DMS53 treated with DMSO at 0.1 percent for 48 hours (cell line): ENCODE data around the gene LTO1.

Source experiments
- DNase-seq: peaks from one replicate; lab custom pipeline; 2025; ENCODE audit not compliant: unreplicated experiment; lab: John Stamatoyannopoulos, UW

The LTO1 gene

DNA sequence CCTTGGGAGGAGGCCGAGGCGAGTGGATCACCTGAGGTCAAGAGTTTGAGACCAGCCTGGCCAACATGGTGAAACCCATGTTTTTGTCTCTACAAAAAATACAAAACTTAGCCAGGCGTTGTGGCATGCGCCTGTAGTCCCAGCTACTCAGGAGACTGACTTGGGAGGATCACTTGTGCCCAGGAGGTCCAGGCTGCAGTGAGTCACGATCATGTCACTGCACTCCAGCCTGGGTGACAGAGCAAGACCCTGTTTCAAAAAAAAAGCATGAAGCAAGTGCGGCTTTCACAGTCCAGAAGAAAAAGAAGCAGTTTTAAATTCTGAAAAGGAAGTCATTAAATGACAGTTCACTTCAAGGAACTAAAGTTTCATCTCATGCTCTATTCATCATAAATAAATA is 7.1 kb upstream of the LTO1 start:
- no peak for DNase-seq

DNA sequence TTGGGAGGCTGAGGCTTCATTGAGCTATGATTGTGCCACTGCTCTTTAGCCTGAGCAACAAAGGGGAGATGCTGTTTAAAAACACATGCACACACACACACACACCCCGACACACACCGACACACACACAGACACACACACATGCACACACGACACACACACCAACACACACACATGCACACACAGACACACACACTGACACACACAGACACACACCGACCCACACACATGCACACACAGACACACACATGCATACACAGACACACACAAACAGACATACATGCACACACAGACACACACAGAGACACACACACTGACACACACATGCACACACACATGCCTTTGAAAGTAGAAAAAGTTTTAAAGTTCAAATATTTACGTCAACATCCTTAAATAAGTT is 5.5 kb upstream of the LTO1 start:
- DNase-seq: no peak

DNA sequence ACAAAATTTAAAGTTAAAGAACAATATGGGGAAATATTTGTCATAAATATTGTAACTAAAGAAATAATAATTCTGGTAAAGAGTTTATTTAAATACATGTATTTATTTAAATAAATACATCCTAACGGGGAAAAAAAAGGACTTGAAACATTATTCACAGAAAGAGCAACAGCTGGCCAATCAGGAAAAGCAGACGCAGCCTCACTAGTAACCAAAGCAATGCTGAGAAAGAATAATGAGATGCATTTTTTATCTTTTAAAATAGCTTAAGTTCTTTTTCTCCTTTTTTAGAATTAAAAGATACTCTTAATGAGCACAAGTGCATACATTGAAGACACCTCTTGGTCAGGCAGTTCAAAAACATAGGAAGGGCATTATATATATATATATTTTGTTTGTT is 2.6 kb upstream of the LTO1 start:
- DNase-seq: no peak

DNA sequence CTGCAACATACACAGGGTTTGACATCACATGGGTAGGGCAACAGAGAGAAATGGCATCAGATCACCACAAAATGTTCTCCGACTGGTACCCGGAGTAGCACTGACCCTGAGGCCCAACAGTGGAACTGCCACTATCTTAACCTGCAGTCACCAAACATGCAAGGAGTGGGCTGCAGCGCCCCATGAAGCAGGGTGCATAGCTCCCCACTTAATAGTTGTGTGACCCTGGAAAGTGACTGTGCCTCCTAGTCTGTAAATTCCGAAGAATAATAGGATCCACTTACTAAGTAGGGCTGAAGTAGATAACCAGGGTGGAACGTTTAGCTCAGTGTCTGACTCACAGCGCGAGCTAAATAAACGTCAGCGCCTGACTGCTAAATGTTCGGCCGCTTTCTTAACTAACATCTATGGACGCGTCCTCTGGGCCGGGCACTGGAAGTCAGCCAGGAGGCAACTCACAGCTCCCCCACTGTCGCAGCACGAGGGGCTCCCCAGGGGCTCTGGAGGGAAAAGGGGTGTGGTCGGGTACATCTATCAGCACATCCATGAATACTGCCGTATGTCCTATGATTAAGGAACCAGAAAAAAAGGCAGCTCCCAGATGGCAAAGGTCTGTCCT is 777 bp downstream of the LTO1 start:
- DNase-seq: no peak

DNA sequence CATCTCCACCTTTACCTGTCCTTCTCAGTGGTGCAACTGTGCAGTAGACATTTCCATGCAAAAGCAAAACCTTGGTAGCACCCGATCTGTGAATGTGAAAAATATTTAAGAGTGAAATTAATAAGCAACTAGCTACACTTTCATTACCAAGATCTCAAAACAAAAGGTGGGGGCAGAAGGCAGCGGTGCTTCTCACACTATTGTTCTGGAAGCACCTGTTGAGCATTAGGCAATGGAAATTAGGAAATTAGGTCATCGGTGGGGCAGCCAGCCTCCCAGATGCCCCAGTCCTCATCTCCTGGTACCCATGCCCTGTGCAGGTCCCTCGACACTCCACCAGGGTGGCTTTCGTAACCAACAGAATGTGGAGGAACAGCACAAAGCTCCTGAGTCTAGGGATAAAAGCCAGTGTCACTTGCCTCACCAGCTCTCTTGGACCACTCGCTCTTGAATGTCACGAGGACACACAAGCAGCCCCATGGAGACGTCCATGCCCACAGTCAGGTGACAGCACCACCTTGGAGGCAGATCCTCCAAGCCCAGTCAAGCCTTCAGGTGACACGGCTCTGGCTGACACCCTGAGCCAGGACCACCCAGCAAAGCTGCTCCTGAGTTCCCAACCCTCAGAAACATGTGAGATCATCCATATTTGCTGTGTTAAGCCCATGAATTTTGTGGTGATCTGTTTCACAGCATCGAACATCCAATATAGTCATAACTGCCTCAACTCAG is 3.3 kb downstream of the LTO1 start:
- DNase-seq: no peak

DNA sequence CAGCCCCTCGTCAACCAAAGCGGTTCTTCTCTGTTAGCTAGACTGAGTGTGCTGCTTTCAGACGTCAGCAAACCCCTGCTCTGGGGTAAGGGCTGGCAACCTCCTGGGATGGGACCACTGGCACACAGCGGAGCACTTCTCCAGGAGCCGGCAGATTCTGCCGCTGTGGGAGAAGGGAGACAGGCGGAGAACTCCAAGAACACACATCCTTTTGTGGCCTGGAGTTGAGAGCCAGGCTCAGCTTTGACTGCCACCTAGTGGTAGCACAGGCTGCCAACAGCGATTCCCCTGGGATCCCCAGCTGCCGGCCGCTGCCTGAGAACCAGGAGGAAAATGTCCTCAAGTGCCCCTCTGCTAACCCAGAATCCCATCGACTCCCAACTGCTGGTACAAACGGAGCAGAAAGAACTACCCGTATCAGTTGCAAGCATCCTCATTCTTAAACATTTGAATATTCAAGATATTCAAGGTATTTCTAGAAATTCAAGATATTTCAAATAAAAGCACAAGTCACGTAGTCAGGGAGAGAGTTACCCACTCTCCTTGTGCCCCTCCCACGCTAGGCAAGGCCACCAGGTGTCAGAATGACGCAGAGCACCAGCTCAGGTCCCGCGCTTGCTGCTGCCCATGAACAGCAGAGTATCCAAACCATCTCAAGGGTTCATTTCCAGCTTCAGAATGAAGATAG is 4.9 kb downstream of the LTO1 start:
- peak; percentile 90 for DNase-seq

DNA sequence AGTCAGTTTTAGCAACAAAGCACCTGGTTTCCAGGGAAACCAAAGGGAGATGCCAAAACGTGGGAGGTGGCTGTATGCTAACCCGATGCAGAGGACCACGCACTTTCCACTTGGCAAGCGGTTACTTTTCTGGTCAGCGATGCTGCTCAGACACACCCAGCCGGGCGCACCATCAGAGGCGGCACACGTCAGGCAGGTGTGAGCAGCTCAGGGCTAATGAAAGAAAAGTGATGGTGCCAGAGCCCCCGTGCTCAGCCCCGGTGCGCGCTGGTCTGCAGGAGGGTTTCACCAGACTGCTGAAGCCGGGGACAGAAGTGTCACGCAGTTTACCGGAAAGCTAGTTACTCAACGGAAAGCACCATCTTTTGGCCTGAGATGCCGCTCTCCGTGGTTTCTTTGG is 5.7 kb downstream of the LTO1 start:
- DNase-seq: no peak

DNA sequence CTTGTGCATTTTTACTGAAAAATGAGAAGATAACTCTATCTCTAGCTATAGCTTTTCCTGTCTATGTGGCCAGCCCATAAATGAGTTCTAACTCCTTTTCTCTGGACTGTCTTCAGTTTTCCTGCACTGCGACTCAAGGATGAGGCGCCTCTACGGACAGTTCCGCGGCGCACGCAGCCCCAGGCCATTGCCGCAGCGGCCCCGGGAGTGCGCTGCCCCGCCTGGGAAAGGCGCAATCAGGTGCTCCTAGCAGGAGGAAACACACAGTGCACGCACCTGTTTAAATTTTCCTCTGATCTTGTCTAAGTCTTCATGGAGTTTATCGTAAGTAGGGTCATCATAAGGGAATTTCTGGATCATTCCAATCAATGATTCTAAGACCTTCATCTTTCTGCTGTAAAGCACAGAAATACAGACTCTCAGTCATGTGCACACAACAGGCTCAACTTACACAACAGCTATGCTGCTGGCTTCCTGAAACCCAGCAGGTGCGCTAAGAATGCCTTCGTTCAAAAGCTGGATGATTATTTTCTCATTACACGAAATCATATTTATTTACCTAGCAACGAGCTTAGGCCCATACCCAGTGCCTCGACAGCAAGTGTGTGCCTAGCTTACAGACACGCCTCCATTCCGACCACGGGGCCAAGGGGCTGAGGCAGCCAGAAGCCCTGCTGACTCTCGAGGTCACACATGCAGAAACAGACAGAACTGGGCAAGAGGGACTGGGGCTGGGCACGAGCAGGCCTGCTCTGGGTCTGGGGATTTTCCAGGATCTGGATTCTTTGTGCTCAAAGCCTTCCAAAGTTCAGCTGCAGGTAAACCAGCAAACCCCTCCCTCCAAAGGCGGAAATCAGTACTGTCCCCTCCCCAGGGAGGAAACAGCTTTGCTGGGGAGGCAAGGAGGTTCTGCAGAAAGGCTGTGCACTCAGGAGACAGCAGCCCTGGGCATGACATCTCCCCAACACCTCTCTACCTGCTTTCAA is 7.2 kb downstream of the LTO1 start:
- DNase-seq: no peak

DNA sequence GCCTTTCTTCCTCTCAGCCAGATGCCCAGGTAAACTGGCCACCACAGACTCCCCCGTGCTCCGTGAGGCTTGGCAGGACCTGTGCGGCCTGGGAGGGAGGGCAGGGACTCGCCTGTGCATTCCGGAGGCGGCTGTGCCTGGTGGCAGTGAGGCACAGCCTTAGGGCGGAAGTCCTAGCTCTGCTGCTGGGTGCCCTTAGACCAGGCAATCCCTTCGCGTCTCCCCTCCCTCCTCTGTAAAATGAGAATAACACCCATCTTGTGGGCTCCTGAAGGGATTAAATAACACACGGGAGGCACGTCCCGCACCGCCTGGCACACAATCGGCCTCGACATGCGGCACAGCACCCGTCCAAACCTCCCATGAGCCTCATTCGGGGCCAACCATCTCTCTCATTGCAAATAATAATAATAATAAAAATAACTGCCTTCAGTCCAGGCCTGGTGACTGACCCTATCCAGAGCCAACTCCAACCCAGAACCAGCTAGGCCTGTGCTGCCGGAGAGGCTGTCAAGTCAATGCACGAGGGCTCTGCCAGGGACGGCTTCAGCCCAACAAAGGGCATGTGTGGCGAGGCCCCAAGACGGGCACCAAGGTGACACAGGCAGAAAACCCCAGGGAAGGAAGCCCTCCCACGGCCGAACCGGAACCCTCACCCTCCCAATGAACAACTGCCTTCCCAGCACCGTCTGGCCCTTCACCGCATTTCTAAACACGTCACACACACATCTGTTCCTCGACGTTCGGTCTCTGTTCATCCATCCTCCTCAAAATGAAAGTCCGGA is 8.2 kb downstream of the LTO1 start:
- DNase-seq: no peak

DNA sequence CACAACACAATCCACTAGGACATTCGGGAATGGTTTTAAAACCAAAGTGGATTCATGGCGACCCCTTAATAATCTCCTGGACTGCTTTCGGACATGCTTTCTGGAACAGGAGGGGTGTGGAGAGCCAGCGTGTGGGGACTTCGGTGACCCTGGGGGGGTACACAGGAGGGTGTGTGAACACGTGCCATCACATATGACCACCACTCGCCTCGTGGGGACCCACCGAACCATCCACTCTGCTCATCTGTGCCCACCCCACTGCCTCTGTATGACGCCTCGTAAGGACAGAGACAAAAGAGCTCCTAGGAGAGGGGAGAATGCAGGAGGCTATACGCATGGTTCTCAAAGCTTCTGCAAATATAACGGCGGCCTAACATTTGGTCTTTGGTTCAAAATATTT is 8.9 kb downstream of the LTO1 start:
- DNase-seq: no peak

DNA sequence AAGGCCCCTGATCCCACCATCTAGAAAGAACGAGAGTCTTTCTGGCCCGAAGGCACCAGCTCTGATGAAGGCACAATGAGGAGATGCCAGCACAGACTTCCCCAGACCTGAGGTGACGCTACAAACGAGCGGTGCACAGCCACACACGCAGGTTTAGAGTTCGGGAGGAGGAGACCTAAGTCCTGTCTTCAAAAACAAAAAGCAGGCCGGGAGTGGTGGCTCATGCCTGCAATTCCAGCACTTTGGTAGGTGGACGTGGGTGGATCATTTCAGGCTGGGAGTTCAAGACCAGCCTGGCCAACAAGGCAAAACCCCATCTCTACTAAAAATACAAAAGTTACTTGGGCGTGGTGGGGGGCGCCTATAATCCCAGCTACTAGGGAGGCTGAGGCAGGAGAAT is 9.5 kb downstream of the LTO1 start:
- no peak for DNase-seq

DNA sequence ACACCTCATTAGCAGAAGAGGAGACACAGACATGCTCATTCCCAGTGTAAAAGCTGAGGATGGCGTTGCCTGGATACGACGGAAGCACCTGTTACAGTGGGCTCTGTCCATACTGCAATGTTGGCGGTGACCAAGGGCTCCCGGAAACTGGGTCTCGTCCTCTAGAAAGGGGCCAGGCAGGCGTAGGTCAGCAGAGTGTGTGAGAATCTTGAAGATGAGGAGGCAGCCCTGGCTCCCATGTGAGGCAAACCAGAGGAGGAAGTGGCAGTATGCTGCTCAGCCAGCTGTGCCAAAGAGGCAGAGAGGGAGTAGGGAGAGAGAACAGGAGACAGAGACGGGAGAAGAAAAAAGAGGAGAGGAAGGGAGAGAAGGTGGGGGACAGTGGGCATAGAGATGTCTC is 10.3 kb downstream of the LTO1 start:
- DNase-seq: no peak

DNA sequence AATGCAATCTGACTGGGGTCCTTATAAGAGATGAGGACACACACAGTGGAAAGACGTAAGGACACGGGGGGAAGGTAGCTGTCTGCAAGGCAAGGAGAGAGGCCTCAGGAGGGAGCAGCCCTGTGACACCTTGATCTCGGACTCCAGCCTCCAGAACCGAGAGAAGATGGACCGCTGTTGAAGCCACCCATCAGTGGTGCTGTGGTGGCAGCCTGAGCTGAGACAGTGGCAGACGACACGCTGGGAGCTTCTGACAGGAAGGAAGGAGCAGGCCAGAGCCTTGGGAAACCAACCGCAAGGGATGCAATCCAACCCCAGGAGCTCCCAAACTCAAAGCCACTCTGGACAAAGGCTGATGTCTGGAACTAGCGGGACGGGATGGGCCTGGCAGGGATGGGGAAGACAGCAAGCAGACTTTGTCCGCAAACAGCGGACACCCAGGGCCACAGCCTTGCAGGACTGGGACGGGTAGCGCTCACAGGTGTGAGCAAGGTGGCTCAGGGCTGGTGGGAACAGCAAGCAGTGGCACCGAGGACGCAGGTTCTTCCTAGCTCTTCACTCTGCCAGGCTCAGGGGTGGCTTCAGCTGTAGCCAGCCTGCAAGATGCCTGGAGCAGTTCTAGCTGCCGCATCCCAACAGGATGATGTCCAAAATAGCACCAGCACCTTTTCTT is 10.9 kb downstream of the LTO1 start:
- no peak for DNase-seq

DNA sequence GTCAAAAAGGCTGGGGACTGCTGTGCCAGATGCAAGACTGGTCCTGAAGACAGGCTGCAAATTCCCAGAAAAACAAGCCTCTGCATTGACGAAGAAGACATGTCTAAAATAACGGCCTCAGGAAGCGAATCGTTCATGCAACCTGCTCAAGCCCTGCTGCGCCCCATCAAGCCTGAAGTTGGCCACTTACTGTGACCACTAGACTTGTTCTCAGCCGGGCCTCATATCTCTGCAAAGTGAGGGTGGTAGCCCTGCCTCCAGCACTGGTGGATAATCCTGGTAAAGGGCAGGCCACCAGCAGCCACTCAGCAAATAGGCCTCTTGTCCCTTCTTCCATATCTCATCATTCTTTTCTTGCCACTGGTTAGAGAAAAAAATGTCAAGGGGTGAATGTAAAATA is 11.8 kb downstream of the LTO1 start:
- no peak for DNase-seq

DNA sequence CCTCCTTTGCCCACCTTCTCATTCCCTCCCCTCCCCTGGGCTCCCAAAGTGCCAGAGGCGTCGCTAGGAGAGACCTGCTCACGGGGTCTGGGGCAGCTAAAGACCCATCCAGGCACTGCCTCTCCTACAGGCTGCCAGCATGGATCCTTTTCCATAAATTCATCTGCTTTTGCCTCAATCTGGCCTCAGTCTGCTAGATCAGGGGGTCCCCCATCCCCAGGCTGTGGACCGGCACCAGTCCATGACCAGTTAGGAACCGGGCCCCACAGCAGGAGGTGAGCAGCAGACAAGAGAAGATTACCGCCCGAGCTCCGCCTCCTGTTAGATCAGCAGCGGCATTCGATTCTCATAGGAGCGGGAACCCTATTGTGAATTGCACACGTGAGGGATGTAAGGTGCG is 12.3 kb downstream of the LTO1 start:
- DNase-seq: no peak

DNA sequence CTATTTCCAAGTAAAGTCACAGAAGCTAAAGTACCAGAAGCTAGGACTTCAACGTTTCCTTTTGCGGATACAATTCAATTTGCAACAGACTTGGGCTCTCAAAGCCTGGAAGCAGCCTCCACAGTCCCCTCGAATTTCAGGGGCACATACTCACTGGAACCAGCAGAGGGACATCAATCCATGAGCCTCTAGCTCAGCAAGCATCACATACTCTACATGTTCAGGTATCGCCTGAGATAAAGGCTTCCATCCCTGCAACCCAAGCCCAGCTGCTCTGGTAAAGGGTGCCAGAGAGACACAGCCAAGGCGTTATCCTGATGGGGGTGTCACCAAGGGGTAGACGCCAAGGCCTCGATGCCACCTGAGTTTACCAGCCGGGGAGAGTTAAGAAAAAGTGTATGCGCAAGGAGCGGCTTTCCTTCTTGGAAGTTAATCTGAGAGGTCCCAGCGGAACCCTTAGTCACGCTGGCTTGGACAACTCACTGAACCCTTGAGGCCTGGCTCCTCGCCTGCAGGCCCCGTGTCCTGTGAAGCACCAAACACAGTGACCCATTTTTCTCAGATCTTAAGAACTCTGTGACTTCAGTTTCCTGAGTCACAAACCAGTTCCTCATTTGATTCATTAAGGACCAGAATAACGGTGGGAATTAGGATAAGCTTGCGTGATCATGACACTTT is 13.0 kb downstream of the LTO1 start:
- DNase-seq: no peak

DNA sequence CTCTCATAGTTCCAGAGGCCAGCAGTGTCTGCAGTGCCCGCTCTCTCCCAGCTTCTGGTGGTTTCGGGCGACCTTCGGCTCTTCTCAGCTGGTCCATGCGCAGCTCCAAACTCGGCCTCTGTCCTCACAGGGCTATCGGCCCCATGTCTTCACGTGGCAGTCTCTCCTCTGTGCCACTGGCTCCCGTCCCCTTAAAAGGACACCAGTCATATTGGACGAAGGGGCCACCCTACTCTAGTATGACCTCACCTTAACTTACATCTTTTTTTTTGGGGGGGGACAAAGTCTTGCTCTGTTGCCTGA is 13.8 kb downstream of the LTO1 start:
- no peak for DNase-seq

DNA sequence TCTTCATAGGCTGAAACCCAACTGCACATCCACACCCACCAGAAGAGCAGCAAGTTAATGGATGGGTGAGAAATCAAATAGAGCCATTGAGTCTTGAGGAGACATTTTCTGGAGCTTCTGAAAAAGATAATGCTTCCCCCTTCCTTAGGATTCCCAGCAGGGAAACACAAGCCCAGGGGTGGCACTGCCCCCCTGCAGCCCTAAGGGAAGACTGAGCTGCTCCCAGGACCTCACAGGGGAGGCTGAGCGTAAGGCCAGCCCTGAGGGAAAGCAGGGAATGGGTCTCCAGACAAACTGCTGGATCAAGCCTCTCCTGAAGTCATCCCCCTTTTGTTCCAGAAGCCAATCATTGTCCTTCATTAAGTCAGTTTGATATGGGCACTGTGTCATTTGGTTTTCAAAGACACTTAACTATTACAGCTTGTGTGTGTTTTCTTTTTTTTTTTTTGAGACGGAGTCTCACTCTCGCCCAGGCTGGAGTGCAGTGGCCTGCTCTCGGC is 15.1 kb downstream of the LTO1 start:
- DNase-seq: no peak

DNA sequence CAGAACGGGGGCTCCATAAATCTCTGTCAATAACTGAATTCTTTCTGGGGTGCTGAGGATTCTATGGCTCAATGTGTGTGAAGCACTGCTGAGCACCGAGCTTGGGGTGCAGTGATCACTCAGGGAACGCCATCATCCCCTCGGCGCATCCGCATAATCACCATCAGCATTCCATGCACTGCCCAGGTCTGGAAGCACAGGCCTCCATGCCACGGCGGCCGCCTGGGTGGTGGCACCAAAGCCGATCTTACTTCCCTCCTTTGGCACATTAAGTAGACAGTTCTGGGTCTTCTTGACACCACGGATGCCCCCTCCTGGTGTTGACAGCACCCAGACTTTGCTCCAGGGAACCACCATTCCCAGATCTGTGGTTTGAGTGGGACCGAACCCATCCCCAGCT is 15.6 kb downstream of the LTO1 start:
- no peak for DNase-seq
